NCI-H524 (cell line): Measurements from ENCODE around the gene MOB2.

ENCODE experiments used
- DNase-seq, 2 experiments: peaks; one replicate each; lab custom pipeline; 2025; lab: John Stamatoyannopoulos, UW

MOB2 gene

DNA sequence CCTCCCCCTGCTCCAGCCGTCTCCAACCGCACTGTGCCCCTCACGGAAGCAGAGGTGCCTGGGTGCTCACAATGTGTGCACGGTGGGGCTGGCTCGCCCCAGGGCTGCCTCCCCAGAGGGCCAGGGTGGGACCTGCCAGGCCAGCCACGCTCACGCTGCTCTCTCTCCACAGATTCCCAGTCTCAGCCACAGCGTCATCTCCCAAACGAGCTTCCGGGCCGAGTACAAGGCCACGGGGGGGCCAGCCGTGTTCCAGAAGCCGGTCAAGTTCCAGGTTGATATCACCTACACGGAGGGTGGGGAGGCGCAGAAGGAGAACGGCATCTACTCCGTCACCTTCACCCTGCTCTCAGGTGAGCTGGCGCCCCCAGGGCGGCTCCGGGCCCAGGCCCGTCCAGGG is 30.4 kb downstream of the MOB2 start:
- no peak for DNase-seq

DNA sequence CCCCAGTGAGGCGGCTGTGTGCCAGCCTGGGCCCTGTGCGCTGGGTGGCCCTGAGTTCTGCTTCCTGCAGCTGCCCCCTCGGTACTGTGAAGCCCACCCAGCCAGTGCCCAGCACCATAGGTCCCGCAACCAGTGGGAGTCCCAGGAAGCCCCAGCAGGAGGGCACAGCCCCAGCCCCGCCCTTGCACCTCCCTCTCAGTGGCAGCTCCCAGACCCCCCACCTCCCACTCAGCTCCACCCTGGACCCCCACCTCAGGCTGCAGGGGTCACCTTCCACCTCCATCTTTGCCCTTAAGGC is 30.9 kb downstream of the MOB2 start:
- DNase-seq, result no peak

DNA sequence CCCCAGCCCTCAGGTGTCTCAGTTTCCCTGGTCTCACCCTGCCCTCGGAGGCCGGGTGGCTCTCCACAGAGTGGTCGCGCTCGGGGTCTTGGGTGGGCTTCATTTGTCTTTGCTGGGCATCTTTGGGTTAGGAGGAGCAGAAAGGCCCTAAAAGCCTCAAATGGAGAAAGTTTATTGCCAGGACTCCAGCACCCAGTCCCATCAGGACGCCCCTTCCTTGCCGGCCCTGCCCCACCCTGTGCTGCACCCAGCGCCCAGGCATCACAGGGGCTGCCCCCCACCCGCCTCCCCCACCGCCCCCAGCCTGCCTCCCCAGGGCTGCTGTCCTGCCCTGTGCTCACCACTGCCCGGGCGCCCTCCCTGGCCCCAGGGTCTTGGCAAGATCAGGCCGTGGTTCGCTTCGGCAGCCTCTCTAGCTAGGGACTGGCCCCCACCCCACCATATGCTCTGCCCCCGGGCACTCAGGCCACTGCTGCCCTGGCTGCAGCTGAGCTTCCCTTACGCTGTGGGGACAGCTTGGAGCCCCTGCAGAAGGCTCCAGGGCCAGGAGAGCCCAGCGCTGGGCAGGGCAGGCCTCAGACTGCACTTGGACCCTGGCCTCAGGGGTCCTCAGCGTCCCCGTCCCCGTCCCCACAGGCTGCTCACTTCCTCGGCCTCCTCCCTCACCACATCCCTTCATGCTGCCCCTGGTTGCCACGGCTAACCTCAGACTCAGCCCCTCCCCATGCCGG is 31.4 kb downstream of the MOB2 start:
- no peak for DNase-seq

DNA sequence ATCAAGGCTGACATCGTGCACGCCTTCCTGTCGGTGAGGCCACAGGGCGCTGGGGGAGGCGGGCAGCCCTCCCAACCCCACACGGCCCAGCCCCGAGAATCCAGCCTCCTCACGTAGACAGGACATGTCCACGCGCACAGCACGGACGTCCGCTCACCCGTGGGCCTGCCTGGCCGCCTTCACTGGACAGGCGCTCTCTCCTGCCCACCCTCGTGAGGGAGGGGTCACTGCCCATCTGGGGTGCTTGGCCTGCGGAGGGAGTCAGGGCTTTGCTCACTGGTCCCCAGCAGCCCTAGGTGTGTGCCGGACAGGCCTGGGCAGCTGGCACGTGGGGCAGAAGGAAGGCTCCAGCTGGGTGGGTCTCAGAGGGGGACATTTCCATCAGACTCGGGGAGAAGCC is 32.0 kb downstream of the MOB2 start:
- DNase-seq, result no peak

DNA sequence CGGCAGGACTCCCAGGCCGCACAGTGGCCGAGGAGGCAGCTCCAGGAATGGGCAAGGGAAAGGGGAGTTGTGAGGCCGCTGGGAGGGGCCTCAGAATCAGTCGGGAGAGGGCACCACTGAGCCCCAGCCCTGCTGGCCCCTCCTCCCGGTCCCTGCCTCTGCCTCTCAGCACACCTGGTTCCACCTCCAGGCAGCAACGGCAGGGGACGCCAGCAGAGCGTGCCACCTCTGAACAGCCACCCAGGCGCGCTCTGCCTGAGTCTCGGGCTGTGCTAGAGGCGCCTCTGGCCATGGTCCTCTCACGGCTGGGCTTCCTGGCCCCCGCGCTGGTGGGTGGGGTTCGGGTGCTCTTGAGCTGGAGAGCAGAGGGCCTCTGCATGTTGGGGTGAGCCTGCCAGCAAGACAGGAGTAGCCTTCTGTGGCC is 33.0 kb downstream of the MOB2 start:
- no peak for DNase-seq

DNA sequence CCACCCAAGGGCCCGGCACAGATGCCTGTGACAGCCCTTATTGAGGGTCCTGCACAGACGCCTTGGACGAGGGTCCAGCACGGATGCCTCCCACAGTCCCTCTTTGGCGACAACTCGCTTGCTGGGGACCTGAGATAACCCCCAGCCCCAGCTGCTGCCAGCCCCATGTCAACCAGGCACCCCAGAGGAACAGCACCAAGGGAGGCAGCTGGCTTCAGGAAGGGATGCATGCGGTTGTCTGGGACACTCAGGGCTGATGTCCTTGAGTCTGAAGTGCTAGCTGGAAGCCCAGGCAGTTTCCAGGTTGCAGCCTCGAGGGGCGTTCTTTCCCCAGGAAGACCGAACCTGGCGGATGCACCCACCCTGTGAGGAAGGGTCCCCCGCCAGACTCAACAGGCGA is 33.8 kb downstream of the MOB2 start:
- no peak for DNase-seq

DNA sequence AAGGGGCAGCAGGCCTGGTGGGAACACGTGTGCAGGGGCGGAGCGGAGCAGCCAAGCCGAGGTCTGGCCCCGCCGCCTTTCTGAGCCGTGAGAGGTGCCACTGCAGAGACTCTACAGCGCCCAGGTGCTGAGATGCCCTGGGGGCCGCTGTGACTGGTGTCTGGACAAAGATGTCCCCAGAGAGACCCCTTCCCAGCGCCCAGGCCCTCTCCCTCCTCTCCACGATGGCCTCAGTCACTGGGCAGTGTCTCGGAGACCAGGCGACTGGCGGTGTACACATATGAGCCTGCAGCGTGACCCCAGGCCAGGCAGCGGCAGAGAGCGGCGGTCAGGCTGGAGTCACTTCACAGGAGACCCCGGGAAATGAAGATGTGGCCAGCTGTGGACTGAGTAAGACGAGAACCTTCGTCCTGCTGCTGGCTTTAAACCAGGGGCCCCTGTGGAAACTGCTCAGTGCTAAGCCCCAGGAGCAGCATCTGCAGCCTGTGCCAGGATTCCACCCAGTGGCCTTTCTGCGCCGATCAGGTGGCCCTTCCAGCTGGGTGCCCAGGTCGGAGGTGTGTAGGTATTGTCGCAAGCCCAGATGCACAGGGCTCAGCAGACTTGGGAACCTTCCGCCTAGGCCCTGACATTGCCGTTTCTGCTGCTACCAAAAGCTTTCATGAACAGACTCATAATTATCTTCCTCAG is 34.7 kb downstream of the MOB2 start:
- no peak for DNase-seq

DNA sequence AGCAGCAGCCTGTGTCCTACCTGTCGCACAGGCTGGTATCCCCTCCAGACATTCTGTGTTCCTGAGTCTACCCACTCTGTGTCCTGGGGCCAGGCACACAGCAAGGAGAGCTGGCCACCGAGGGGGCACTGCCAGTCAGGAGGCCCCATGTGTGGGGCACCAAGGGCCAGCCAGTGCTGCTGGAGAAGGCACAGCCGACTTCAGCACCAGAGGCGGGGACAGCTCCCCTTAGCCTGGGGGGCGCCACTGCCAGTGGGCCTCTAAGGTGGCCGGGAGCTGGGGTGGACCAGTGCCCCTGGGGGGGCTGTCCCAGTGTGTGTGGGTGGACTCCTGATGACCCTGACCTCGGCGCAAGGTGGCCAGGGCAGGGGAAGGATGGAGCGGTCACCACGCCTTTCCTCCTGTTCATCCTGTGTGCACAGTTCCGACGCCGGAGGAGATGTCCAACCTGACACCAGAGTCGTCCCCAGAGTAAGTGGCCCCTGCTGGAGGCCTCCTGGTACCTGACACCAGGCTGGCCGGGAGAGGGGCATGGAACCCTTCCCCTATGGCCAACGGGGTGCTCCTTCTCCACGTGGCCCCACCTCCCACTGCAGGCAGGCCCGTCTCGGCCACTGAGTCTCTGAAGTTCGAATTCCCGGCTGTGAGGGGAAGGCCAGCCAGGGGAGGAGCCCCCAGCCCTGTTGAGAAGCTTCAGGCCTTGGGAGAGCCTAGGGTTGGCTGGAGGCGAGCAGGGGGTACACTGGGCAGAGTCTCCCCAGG is 35.4 kb downstream of the MOB2 start:
- DNase-seq, result no peak

DNA sequence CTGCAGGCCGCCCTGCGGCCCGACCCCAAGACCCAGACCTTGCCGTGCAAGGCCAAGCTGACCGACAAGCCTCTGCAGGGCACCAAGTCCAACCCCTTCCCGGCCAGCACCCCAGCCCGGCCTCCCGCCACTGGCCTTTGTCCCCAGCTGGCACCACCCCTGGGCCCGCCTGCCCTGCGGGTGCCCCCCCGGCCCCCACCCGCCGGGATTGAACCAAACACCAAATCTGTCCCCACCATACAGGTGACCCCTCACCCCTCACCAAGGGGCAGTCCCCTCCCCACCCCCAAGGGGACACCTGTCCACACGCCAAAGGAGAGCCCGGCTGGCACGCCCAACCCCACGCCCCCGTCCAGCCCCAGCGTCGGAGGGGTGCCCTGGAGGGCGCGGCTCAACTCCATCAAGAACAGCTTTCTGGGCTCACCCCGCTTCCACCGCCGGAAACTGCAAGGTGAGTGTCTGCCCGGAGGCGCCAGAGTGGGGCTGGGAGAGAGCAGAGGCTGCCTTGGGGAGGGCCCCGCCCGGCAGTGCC is 36.2 kb downstream of the MOB2 start:
- no peak for DNase-seq

DNA sequence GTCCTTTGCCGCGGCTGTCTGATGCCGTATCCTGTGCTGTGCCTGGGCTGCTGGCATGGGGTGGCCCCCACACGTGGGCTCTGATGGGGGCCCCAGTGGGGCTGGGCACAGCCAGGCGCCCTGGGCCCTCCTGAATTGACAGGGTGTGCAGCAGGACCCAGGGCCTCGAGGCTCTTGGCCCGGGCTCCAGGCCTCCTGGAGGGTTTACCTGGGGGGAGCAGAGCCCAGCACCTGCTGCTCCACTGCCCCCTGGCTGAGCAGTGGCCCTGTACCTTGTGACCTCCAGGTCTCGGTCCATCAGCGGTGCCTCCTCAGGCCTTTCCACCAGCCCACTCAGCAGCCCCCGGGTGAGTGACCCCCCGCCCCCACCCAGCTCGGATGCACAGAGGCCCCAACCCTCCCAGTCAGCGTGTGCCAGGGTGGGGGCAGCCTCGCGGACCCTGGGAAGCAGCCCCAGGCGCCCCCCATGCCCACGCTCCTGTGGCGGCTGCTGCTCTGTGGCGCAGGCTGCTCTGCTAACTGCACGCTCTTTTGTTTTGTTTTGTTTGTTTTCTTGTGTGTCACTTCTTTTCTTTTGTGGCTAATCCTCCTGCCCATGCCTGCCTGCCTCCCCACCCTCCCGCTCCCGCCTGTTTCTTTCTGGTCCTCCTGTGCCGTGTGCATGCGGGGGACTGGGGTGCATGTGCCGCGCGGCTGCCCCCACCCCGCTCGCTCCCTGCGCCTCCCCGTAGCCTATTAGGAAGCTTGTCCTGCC is 36.9 kb downstream of the MOB2 start:
- DNase-seq, result no peak

DNA sequence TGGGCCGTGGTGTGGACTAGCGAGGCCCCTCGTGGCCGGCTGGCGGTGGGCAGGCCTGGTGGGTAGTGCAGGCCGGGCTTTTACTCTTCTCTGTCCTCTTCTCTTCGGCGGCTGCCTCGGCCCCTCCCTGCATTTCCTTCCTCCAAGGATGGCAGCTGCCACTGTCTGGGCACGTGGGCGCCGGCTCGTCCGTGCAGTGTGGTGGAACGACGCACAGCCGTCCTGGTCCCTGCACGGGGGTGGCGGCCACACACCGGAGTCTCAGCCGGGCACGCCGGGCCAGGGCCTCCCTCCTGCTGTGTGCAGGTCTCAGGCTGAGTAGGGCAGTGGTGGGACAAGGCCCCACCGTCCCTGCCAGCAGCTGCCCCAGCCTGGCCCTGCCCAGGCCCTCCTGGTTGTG is 37.7 kb downstream of the MOB2 start:
- no peak for DNase-seq

DNA sequence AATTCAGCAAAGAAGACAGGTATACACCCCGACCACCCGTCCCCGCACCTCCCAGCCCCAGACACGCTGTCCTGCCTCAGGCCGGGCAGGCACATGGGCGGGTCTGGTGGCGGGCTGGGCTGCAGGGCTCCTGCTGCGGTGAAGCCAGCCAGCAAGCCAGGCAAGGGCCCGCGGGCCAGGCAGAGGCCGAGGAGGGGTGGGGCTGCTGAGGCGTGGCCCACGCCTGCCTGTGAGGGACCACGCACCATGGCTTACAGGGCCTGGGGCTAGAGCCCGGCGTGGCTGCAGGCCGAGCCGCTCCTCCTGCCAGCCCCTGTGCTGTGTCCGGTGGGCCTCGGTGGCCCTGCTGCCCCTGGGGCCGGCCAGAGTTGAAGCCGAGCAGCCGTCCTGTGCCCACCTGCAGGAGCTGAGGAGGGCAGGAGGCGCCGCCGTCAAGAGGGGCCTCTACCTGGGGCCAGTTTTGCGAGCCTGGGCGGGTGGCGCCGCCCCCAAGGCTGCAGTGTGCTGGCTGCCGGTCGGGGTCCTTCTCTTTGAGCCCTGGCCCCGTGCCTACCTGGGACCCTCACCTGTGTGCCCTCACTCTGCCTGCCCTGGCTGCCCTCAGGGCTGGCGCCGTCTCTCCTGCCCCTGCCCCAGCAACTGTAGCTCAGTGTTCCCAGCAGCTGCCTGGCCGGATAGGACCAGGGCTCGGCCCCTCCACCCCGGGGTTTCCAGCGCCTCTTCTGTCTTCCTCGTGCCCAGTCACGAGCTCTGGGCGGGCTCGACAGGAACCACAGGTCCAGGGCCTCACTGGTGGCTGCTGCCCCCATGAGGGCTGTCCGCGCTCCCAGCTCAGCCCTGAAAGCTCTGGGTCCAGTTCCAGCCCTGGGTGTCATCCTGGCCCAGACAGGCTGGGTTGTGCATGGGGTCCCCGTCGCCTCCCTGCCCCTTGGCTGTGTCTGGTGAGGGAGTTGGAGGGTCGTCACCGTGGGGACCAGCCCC is 38.4 kb downstream of the MOB2 start:
- DNase-seq, result no peak

DNA sequence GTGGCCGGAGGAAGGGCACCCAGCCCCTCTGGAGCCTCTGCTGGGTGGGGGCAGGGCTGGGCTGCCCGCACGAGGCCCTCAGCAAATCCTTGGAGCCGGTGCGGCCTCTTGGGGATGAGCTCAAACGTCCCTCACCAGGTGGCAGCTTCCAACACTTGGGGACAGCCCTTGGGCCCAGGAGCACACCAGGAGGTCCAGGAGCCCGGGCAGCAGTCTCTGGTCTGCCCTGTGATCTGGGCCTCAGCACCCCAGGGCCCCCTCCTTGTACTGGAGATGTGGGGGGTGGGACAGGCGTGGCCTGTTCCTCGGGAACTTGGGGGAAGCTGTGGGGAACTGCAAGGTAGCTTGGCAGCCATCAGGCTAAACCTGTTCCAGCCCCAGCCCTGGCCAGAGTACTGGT is 40.0 kb downstream of the MOB2 start:
- no peak for DNase-seq

DNA sequence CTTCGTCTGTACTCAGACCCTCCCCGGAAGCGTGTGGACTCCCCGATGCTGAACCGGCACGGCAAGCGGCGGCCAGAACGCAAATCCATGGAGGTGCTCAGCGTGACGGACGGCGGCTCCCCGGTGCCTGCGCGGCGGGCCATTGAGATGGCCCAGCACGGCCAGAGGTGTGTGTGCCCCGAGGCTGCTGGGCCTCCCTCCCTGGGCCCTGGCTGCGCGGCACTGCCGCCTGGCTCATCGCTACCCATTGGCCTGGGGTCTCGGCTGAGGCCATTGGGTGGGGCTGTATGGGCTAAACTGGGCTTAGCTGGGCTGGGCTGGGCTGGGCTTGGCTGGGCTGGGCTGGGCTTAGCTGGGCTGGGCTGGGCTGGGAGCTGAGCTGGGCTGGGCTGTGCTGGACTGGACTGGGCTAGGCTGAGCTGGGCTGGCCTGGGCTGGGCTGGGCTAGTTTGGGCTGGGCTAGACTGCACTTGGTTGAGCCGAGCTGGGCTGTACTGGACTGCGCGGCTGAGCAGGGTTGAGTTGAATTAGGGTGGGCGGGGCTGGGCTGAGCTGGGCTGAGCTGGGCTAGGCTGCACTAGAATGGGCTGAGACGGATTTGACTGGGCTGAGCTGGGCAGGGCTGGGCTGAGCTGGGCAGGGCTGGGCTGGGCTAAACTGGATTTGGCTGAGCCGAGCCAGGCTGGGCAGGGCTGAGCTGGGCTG is 40.7 kb downstream of the MOB2 start:
- DNase-seq, result no peak

DNA sequence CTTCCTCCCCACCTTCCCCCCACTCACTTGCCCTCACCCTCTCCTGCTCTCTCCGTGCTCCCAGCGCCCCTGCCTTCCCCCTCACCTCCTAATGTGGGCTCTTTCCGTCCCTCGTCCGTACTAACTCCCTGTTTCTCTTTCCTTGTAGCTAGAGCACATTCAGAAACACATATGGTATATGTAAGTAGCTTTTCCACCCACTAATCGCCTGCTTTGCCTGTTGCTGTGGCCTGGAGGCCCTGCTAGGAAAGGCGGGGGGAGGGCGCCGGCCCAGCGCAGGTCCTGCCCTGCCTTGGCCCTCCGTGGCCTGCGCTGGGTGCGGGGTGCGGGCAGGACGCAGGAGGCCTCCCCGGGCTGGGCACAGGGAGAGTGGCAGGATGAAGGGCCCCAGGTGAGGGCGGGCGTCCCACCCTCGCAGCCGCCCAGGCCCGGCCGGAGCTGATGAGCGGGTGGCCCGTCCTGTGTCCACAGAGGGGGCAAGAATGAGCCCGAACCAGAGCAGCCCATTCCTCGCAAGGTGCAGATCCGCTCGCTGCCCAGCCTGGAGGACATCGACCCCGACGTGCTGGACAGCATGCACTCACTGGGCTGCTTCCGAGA is 41.7 kb downstream of the MOB2 start:
- DNase-seq, result no peak

DNA sequence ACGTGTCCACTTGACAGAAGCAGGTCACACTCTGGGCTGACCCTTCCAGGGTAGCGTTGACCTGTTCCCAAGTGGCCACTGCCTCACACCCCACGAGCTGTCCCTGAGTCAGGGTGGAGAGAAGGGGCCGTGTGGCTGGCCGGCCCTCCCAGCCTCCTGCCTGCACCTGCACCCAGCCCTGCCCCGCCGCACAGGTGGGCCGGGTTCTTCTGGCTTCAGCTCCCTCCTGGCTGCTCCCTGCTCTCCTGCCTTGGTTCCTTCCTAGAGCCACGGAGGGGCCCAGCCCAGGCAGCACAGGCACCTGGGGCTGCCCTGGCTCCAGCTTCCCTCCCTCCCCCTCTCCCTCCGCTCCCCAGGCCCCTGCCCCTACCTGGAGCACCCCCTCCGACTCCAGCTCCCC is 42.3 kb downstream of the MOB2 start:
- DNase-seq, result no peak

DNA sequence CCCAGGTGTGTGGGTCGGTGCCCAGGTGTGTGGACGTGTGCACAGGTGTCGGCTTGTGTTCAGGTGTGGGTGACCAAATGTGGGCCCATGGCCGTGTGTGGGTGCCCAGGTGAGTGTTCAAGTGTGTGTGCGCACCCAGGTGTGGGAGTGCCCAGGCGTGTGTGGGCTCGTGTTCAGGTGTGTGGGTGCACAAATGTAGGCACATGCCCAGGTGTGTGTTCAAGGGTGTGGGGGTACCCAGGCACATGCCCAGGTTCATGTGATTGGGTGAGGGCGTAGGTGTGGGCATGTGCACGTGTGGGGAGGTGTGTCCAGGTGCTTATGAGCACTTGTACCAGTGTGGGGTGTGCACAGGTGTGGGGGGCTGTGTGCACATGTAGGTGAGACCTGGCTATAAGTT is 42.8 kb downstream of the MOB2 start:
- DNase-seq, result no peak

DNA sequence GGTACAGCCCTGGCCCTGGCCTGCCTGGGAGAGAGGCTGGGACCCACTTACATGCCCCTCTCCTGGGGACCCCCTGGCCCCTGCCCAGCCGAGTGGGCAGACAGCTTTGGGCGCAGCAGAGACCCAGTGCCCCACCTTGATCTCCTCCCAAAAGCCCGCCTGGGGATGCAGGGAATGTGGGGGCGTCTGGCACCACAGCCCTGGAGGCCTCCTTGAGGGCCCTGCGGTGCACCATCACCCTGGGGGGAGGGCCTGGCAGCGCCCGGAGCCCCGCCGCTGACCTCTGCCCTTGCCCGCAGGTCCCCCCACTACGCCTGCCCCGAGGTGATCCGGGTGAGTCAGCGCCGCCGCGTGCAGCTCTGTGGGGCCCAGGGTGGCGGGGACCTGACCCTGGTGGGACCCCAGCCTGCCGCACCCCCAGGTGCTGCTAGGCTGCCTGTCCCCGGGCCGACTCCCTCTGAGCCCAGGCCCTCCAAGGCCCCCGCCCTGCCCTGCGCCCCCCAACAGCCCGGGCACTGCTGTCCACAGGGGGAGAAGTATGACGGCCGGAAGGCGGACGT is 43.7 kb downstream of the MOB2 start:
- no peak for DNase-seq

DNA sequence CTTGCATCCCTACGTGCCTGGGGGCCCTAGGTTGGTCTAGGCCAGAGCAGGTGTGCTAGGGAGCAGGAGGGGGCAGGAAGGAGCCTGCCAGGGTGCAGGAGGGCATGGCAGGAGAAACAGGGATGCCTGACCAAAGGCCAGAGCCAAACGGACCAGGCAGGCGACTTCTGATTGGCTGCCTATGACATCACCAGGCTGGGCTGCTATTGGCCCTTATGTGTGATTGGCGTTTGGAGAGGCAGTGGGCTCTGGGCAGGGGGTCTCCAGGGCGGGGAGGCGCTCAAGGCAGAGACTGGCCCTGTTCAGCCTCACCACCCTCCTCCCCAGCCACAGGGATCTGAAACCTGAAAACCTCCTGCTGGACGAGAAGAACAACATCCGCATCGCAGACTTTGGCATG is 44.4 kb downstream of the MOB2 start:
- no peak for DNase-seq

DNA sequence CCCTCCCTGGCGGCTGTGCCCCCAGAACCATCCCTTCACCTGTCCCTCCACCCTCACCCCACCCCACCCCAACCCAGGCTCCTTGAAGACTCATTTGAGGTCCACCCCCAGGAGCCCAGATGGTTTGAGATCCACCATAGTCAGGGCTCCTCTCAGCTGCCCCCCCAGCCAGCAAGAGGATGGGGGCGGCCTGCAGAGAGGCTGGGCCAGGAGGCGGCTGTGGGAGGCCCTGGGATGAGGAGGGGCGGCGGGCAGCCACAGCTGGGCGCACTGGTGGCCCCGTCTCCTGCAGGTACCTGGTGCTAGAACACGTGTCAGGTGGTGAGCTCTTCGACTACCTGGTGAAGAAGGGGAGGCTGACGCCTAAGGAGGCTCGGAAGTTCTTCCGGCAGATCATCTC is 46.1 kb downstream of the MOB2 start:
- DNase-seq, result no peak
